Astrocyte of the spinal cord (primary cell): ENCODE results near the gene DNAL1.

Experiments used
- DNase-seq: peaks from one replicate; pipeline ENCODE4 v3.0.0; 2011; ENCODE audit warnings: low read depth, low spot score
- H3K4me3 ChIP-seq: 2 replicates; pipeline ENCODE4 v1.5.1; 2011; ENCODE audit warnings: low read depth, mild to moderate bottlenecking, low read length, moderate library complexity
- CTCF ChIP-seq: IDR thresholded peaks from 2 replicates; pipeline ENCODE4 v1.5.1; 2012; ENCODE audit warnings: low read depth, mild to moderate bottlenecking, low read length, inconsistent platforms
- in situ Hi-C: cut with HindIII; loops from 2 replicates; pipeline ENCODE4 v1.10.0; 2017; ENCODE audit warnings: low sequenced_read_pairs

DNAL1 gene

GRCh38 chr14:73712540-73713180 is 67.9 kb downstream of the DNAL1 start:
- H3K4me3 ChIP-seq, result peak overlapping the region; percentile 79
- in situ Hi-C loops, result no loop called here
- TF ChIP-seq CTCF, result no peak
- DNase-seq, result peak; percentile 22

- peak overlapping the region; percentile 79 for H3K4me3 ChIP-seq
- in situ Hi-C loops, result no loop called here
- no peak for TF ChIP-seq CTCF
- peak; percentile 42 for DNase-seq
Measured at GRCh38 chr14:73713206-73713802, 68.5 kb downstream of the DNAL1 start.

GRCh38 chr14:73713803-73714655 is 69.2 kb downstream of the DNAL1 start, which contains the start of gene PNMA1:
PNMA1 (minus strand) TSS chr14:73714384; CDS start chr14:73713639, 745 bp downstream.
- peak; percentile 78 for DNase-seq
- H3K4me3 ChIP-seq, result peak within 1 kb of the TSS; percentile 79
- TF ChIP-seq CTCF, result no peak
- in situ Hi-C loops, result no loop called here

GRCh38 chr14:73714656-73715081 is 69.9 kb downstream of the DNAL1 start:
- DNase-seq, result peak; percentile 72
- in situ Hi-C loops, result no loop called here
- peak overlapping the region; percentile 79 for H3K4me3 ChIP-seq
- TF ChIP-seq CTCF, result no peak

GRCh38 chr14:73715707-73716106 is 70.9 kb downstream of the DNAL1 start:
- TF ChIP-seq CTCF, result no peak
- DNase-seq, result no peak
- in situ Hi-C loops, result no loop called here
- no peak overlapping the region for H3K4me3 ChIP-seq

- no peak for TF ChIP-seq CTCF
- H3K4me3 ChIP-seq, result no peak overlapping the region
- DNase-seq, result peak; percentile 23
- in situ Hi-C loops, result no loop called here
Measured at GRCh38 chr14:73717266-73717665, 72.5 kb downstream of the DNAL1 start.
